ENCODE data around the gene BANP. TPM values are rescaled to one million over a fixed set of nuclear protein-coding genes. Genes with fewer than 3 reads are reported as not detected.
"Not testable (repeated sequence)": the region's sequence is repeated elsewhere in the genome, so short reads cannot be mapped to it uniquely, and the experiment has no call there.

Gene BANP
- total and polyA plus RNA-seq, 2 donors, result 27.0 to 29.7 TPM

- 86% methylated on average over 12 of the region's 12 CpGs for WGBS
- Histone ChIP-seq H3K27me3 (ENCODE audit: control insufficient read depth in 2 of 2, insufficient read depth in 1 of 2, low read length in 1 of 2) (no peaks in the 10 kb centered on the region), H3K4me3 (ENCODE audit: low read length in 2 of 2) (no peak overlapping the region), H3K4me1 (ENCODE audit: control insufficient read depth in 2 of 2, insufficient read depth in 2 of 2, low read length in 2 of 2) (peaks cover 8 to 24% of the 10 kb centered on the region in 2 donors), H3K36me3 (ENCODE audit: control insufficient read depth in 2 of 2, insufficient read depth in 2 of 2, low read length in 1 of 2) (peaks cover 19 to 81% of the 10 kb centered on the region in 2 donors), H3K9me3 (ENCODE audit: control insufficient read depth in 2 of 2, insufficient read depth in 1 of 2, low read length in 1 of 2) (no peaks in the 10 kb centered on the region), H3K27ac (ENCODE audit: low read depth in 1 of 2, low read length in 1 of 2) (no peak overlapping the region)
- no peak for DNase-seq (ENCODE audit: low read depth in 6 of 9, low spot score in 9 of 9)
Observed at GRCh38 chr16:88070341-88070740, 119.1 kb downstream of the BANP start.

- WGBS, result 98% methylated on average over 23 of the region's 23 CpGs
- H3K27ac ChIP-seq (ENCODE audit: low read depth in 1 of 2, low read length in 1 of 2), result no peak overlapping the region
- no peak for DNase-seq (ENCODE audit: low read depth in 6 of 9, low spot score in 9 of 9)
- peaks cover 22 to 75% of the 10 kb centered on the region in 2 donors for H3K36me3 ChIP-seq (ENCODE audit: control insufficient read depth in 2 of 2, insufficient read depth in 2 of 2, low read length in 1 of 2)
- no peaks in the 10 kb centered on the region for H3K9me3 ChIP-seq (ENCODE audit: control insufficient read depth in 2 of 2, insufficient read depth in 1 of 2, low read length in 1 of 2)
- H3K27me3 ChIP-seq (ENCODE audit: control insufficient read depth in 2 of 2, insufficient read depth in 1 of 2, low read length in 1 of 2), result no peaks in the 10 kb centered on the region
- no peak overlapping the region for H3K4me3 ChIP-seq (ENCODE audit: low read length in 2 of 2)
- H3K4me1 ChIP-seq (ENCODE audit: control insufficient read depth in 2 of 2, insufficient read depth in 2 of 2, low read length in 2 of 2), result peaks cover 8 to 24% of the 10 kb centered on the region in 2 donors
Observed at GRCh38 chr16:88070989-88071625, 119.9 kb downstream of the BANP start.

DNA sequence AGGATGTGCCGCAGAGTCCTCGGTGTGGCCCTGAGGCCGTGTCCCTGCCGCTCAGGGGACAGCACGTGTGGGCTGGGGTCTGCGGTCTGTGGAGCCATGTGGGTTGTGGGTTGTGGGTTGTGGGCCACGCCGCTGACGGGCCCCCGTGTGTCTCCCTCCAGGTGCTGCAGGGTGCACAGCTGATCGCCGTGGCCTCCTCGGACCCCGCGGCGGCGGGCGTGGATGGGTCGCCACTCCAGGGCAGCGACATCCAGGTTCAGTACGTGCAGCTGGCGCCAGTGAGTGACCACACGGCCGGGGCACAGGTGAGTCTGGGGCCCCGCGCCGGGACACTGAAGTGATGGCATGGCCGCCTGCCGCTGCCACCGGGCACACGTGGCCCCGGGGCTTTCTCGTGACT, 120.7 kb downstream of the BANP start:
- DNase-seq (ENCODE audit: low read depth in 6 of 9, low spot score in 9 of 9), result no peak
- H3K27me3 ChIP-seq (ENCODE audit: control insufficient read depth in 2 of 2, insufficient read depth in 1 of 2, low read length in 1 of 2), result no peaks in the 10 kb centered on the region
- H3K27ac ChIP-seq (ENCODE audit: low read depth in 1 of 2, low read length in 1 of 2), result no peak overlapping the region
- H3K4me1 ChIP-seq (ENCODE audit: control insufficient read depth in 2 of 2, insufficient read depth in 2 of 2, low read length in 2 of 2), result peaks cover 8 to 24% of the 10 kb centered on the region in 2 donors
- WGBS, result 92% methylated on average over 33 of the region's 33 CpGs
- H3K36me3 ChIP-seq (ENCODE audit: control insufficient read depth in 2 of 2, insufficient read depth in 2 of 2, low read length in 1 of 2), result peaks cover 22 to 78% of the 10 kb centered on the region in 2 donors
- no peaks in the 10 kb centered on the region for H3K9me3 ChIP-seq (ENCODE audit: control insufficient read depth in 2 of 2, insufficient read depth in 1 of 2, low read length in 1 of 2)
- no peak overlapping the region for H3K4me3 ChIP-seq (ENCODE audit: low read length in 2 of 2)

DNA sequence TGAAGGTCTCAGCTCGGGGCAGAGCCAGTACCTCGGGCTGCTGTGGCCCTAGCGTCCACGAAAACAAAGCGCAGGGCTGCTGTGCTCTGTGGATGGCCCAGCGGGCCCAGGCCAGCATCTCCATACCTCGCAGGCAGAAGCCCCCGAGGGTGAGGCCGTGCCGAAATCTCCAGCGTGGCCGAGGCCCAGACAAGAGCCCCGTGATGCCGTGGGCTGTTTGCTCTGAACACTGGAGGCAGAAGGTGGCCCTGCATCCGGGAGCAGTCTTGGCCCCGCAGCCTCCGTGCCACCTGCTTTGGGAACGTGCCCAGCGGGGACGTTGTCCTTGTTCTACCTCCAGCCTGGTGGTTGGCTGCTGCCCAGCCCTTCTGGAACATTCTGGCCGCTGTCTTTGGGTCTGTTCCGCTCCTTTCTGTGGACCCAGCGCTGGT, 121.4 kb downstream of the BANP start:
- 97% methylated on average over 23 of the region's 23 CpGs for WGBS
- H3K36me3 ChIP-seq (ENCODE audit: control insufficient read depth in 2 of 2, insufficient read depth in 2 of 2, low read length in 1 of 2), result peaks cover 29 to 78% of the 10 kb centered on the region in 2 donors

DNA sequence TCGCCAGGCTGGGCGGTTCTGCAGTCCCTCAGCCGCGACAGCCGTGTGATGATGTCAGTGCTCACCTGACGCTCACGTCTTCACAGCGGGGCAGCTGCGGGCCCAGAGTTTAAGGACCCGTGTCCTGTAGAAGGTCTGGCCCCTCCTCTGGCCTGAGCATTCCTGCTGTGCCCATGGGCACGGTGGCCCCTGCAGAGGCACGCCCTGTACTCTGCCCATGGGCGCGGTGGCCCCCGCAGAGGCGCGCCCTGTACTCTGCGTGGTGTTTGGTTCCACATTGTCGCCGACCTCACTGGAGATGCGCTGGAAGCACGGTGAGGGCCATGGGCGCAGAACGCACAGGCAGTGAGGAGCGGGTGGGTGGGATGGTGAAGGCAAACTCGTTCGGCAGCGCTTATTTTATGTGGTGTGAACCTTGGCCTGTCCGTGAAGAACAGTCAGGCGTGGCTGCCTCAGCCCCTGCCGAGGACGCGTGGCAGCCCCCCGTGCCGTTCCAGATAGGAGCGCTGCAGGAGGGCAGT, 122.0 kb downstream of the BANP start:
- Histone ChIP-seq H3K27ac (ENCODE audit: low read depth in 1 of 2, low read length in 1 of 2) (no peak overlapping the region), H3K4me3 (ENCODE audit: low read length in 2 of 2) (no peak overlapping the region), H3K9me3 (ENCODE audit: control insufficient read depth in 2 of 2, insufficient read depth in 1 of 2, low read length in 1 of 2) (no peaks in the 10 kb centered on the region), H3K27me3 (ENCODE audit: control insufficient read depth in 2 of 2, insufficient read depth in 1 of 2, low read length in 1 of 2) (no peaks in the 10 kb centered on the region), H3K36me3 (ENCODE audit: control insufficient read depth in 2 of 2, insufficient read depth in 2 of 2, low read length in 1 of 2) (peaks cover 31 to 80% of the 10 kb centered on the region in 2 donors), H3K4me1 (ENCODE audit: control insufficient read depth in 2 of 2, insufficient read depth in 2 of 2, low read length in 2 of 2) (peaks cover 8 to 23% of the 10 kb centered on the region in 2 donors)
- no peak for DNase-seq (ENCODE audit: low read depth in 6 of 9, low spot score in 9 of 9)
- 91% methylated on average over 36 of the region's 36 CpGs for WGBS

More for the DNA sequence above, 121.4 kb downstream of the BANP start:
- Histone ChIP-seq H3K4me3 (ENCODE audit: low read length in 2 of 2) (no peak overlapping the region), H3K27ac (ENCODE audit: low read depth in 1 of 2, low read length in 1 of 2) (no peak overlapping the region), H3K9me3 (ENCODE audit: control insufficient read depth in 2 of 2, insufficient read depth in 1 of 2, low read length in 1 of 2) (no peaks in the 10 kb centered on the region), H3K4me1 (ENCODE audit: control insufficient read depth in 2 of 2, insufficient read depth in 2 of 2, low read length in 2 of 2) (peaks cover 8 to 24% of the 10 kb centered on the region in 2 donors), H3K27me3 (ENCODE audit: control insufficient read depth in 2 of 2, insufficient read depth in 1 of 2, low read length in 1 of 2) (no peaks in the 10 kb centered on the region)
- DNase-seq (ENCODE audit: low read depth in 6 of 9, low spot score in 9 of 9), result no peak

DNA sequence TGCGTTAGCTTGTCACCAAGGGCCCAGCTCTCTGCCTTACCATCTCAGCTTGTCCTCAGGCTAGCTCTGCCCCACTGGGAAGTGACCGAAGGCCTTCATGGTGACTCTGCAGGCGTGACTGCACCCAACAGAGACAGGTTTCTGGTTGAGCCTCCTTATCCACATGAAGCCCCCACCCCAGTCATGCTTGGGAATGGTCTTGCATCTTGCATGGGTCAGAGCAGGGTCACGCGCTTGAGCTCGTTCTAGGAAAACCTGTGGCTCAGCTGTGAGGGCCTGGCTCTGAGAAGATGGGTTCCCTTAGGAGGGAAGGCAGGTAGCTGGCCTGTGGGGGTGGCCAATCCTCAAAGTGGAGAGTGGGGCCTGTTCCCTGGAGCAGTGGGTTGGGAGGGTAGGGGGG, 122.8 kb downstream of the BANP start:
- H3K9me3 ChIP-seq (ENCODE audit: control insufficient read depth in 2 of 2, insufficient read depth in 1 of 2, low read length in 1 of 2), result no peaks in the 10 kb centered on the region
- DNase-seq (ENCODE audit: low read depth in 6 of 9, low spot score in 9 of 9), result no peak
- H3K27ac ChIP-seq (ENCODE audit: low read depth in 1 of 2, low read length in 1 of 2), result no peak overlapping the region
- H3K4me1 ChIP-seq (ENCODE audit: control insufficient read depth in 2 of 2, insufficient read depth in 2 of 2, low read length in 2 of 2), result peaks cover 5 to 15% of the 10 kb centered on the region in 2 donors
- H3K4me3 ChIP-seq (ENCODE audit: low read length in 2 of 2), result no peak overlapping the region
- WGBS, result 97% methylated on average over 6 of the region's 6 CpGs
- H3K27me3 ChIP-seq (ENCODE audit: control insufficient read depth in 2 of 2, insufficient read depth in 1 of 2, low read length in 1 of 2), result no peaks in the 10 kb centered on the region
- peaks cover 31 to 86% of the 10 kb centered on the region in 2 donors for H3K36me3 ChIP-seq (ENCODE audit: control insufficient read depth in 2 of 2, insufficient read depth in 2 of 2, low read length in 1 of 2)

- no peak overlapping the region for H3K27ac ChIP-seq (ENCODE audit: low read depth in 1 of 2, low read length in 1 of 2)
- DNase-seq (ENCODE audit: low read depth in 6 of 9, low spot score in 9 of 9), result no peak
- H3K27me3 ChIP-seq (ENCODE audit: control insufficient read depth in 2 of 2, insufficient read depth in 1 of 2, low read length in 1 of 2), result no peaks in the 10 kb centered on the region
- no peak overlapping the region for H3K4me3 ChIP-seq (ENCODE audit: low read length in 2 of 2)
- H3K9me3 ChIP-seq (ENCODE audit: control insufficient read depth in 2 of 2, insufficient read depth in 1 of 2, low read length in 1 of 2), result no peaks in the 10 kb centered on the region
- WGBS, result 99% methylated on average over 57 of the region's 57 CpGs
- peaks cover 20 to 64% of the 10 kb centered on the region in 2 donors for H3K36me3 ChIP-seq (ENCODE audit: control insufficient read depth in 2 of 2, insufficient read depth in 2 of 2, low read length in 1 of 2)
- H3K4me1 ChIP-seq (ENCODE audit: control insufficient read depth in 2 of 2, insufficient read depth in 2 of 2, low read length in 2 of 2), result no peaks in the 10 kb centered on the region
Observed at GRCh38 chr16:88076211-88076931, 125.1 kb downstream of the BANP start.

- not testable (repeated sequence) for DNase-seq (ENCODE audit: low read depth in 6 of 9, low spot score in 9 of 9); H3K27ac ChIP-seq (ENCODE audit: low read depth in 1 of 2, low read length in 1 of 2); H3K9me3 ChIP-seq (ENCODE audit: control insufficient read depth in 2 of 2, insufficient read depth in 1 of 2, low read length in 1 of 2); H3K4me3 ChIP-seq (ENCODE audit: low read length in 2 of 2); H3K4me1 ChIP-seq (ENCODE audit: control insufficient read depth in 2 of 2, insufficient read depth in 2 of 2, low read length in 2 of 2); H3K27me3 ChIP-seq (ENCODE audit: control insufficient read depth in 2 of 2, insufficient read depth in 1 of 2, low read length in 1 of 2)
- 96% methylated on average over 5 of the region's 5 CpGs for WGBS
- peaks cover 20 to 58% of the 10 kb centered on the region in 2 donors for H3K36me3 ChIP-seq (ENCODE audit: control insufficient read depth in 2 of 2, insufficient read depth in 2 of 2, low read length in 1 of 2)
Observed at GRCh38 chr16:88076932-88077320, 125.7 kb downstream of the BANP start.
